Forelimb muscle (tissue), 1 donor: ENCODE data around the gene NPPC. TPM values are rescaled to one million over a fixed set of nuclear protein-coding genes. Genes with fewer than 3 reads are reported as not detected.

Experiments used
- DNase-seq: peaks from one replicate; pipeline ENCODE4 v3.0.0-alpha.2; 2013; ENCODE audit warnings: low read depth
- polyA plus RNA-seq: library from polyadenylated mRNA; unstranded; fragments of 120-200 nt; gene quantifications from one replicate; pipeline ENCODE4 v1.2.1, GENCODE V29; 2013; ENCODE audit not compliant: insufficient read length

The NPPC gene
- polyA plus RNA-seq, 1 donor: 1.8 TPM

GRCh38 chr2:231935815-231936214 lies 9.6 kb upstream of the NPPC start:
- no peak for DNase-seq

GRCh38 chr2:231935207-231935524 lies 9.0 kb upstream of the NPPC start:
- DNase-seq: no peak

- DNase-seq: no peak
These were observed 8.4 kb upstream of the NPPC start for GRCh38 chr2:231934441-231935206.

GRCh38 chr2:231933916-231934401 lies 7.8 kb upstream of the NPPC start:
- no peak for DNase-seq

GRCh38 chr2:231932985-231933915 lies 7.1 kb upstream of the NPPC start:
- DNase-seq: no peak

- no peak for DNase-seq
These were observed 6.4 kb upstream of the NPPC start for GRCh38 chr2:231932711-231932970.

- DNase-seq: no peak
These were observed 5.3 kb upstream of the NPPC start for GRCh38 chr2:231931481-231931915.

GRCh38 chr2:231930593-231931281 lies 4.5 kb upstream of the NPPC start:
- DNase-seq: no peak

GRCh38 chr2:231929961-231930592 lies 3.9 kb upstream of the NPPC start:
- no peak for DNase-seq

- no peak for DNase-seq
These were observed 2.9 kb upstream of the NPPC start for GRCh38 chr2:231928901-231929725.

GRCh38 chr2:231928481-231928880 lies 2.3 kb upstream of the NPPC start:
- no peak for DNase-seq

- DNase-seq: no peak
These were observed 1.3 kb upstream of the NPPC start for GRCh38 chr2:231927566-231927890.

GRCh38 chr2:231926761-231927565 lies 767 bp upstream of the NPPC start:
- DNase-seq: no peak

- DNase-seq: no peak
These were observed 655 bp downstream of the NPPC start for GRCh38 chr2:231925303-231926179.

- DNase-seq: no peak
These were observed 1.3 kb downstream of the NPPC start for GRCh38 chr2:231924889-231925275.

GRCh38 chr2:231923951-231924888 lies 2.0 kb downstream of the NPPC start:
- no peak for DNase-seq

GRCh38 chr2:231923010-231923344 lies 3.2 kb downstream of the NPPC start:
- DNase-seq: no peak

GRCh38 chr2:231922311-231923009 lies 3.7 kb downstream of the NPPC start:
- DNase-seq: no peak
